ENCODE data around the gene CD48.
"Not testable (repeated sequence)": the region's sequence is repeated elsewhere in the genome, so short reads cannot be mapped to it uniquely, and the experiment has no call there.

The CD48 gene

DNA sequence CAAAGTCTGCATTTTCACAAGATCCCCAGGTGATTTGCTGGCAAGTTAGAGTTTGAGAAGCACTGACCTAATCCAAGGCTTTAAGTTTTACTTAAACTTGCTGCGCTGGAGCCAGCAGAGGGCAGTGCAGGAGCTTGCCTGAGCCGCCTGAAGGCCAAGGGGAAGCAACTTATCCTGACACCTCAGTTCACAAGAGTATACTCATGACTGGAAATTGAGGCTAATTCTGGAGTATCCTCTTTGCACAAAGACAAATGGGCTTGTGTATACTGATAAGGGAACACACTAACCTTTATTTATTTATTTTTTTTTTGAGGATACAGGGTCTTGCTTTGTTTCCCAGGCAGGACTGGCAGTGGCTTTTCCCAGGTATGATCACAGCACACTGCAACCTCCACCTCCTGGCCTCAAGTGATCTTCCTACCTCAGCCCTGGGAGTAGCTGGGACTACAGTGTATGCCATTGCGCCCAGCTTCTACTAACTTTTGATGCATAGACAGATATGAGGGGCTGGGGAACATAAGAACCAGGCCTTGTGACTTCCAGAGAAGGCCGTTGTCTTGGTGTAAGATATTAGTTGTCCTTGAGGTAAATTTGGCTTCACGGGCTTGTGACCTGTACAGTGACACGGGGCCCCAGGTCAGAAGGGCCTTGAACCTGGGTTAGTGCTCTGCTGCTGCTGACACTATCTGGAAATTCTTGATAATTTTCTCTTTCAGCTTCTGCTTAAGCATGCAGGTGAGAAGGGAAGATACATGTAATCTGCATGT, 35.8 kb downstream of the CD48 start:
- DNase-seq, result peak; percentile 38

DNA sequence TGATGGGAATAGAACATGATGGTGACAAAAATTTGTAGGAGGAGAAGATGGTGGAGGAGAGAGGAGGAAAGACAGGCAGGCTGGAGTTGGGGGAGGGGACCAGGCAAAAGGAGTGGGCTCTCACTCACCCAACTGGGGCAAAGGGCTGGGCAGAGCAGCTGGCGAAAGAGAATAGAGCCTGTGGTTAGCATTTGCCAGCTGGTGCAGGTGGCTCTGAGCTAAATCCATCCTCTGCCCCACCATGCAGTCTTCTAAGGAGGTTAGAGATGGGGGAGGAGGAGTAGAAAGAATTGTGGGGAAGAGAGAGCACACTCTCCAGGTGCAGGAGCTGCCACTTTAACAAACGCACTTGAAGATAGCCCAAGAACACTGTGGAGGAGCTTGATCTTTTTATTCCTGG, 37.2 kb downstream of the CD48 start:
- no peak for DNase-seq

DNA sequence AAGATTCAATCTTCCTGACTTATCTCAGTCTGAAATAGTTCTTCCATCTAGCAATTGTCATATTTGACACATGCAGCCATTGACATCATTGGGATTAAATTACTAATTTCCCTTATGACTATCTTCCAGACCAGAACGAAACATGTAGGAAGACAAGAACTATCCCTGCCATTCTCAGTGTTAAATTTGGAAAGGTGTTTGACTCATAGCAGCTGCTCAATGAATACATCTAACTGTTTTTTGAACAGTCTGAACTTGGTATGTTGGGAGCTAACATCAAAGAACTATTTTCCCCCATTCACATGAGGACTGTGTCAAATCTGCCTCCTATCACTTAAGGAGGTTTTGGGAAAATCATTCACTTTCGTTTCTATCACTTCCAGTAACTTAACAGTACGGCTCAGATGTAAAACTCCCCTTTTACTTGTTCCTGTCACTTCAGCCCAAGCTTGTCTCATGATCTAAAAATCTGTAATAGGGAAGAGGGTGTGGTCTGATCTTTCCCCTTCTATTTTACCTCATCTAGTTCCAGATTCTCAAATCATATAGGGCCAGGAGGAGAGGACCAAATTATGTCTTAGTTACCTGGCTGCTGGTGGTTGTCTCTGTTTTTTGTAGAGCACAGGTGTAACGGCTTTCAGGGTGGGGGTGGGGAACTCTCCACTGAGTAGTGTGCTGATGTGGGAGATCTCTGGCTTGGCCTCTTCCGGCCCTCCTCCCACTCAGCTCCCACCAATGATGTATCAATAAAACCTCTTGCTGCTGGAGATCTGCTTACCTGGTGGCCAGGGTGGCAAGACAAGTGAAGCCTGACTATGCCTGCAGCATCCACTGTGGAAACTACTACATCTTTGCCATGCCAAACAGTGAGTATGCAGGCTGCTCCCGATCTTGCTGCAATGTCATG, 38.6 kb downstream of the CD48 start:
- no peak for DNase-seq

DNA sequence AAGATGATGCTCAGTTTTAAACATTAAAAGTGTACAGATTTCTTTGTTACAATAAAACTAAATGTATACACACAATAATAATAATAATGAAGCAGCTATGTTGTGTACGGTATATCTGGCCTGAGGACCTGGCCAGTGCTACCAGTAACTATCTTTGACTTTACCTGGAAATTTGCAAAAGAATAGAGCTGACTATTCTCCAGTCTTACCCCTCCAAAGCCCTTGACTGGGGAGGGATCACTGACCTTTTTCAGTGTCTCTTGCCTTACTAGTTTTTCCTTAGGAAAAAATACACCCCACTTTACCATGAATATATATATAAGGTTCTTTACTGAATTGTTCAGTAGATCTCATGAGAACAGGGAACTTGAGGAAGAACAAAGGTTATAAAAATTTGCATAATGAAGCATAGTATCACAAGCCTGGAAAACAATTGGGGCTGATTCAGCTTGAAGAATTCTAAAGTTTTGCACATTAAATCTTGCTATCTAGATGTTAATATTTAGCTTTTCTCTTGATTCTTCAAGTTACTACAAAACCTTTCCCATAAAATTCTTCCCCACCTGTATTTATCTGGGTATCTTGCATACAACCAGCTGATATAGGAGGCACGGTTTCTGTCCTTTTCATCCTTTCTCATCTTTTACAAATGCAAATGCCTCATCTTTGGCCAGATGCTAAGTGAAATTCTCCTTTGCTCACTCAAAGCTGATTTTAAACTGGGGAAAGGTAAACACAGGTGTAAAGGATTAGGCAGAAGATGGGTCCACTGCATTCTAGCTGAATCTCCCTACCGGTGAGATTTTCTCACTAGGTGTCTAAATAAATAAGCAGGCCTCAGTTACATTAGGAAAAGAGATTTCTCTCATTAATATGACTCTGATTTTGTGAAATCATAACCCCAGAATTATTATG, 39.8 kb downstream of the CD48 start:
- no peak for DNase-seq

DNA sequence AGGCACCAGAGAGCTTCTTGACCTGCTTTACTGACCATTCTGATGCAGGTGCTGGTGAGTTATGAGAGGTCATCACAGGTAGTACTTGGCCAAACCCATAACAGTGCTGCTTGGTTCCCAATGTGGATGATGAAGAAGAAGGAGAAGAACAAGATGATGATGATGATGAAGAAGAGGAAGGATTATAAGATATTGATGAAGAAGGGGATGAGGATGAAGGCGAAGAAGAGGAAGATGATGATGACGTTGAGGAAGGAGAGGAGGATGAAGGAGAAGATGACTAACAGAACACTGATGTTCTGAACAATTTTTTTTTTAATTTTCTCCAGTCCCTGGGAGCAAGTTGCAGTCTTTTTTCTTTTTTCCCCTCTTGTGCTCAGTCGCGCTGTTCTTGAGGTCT, 40.9 kb downstream of the CD48 start:
- no peak for DNase-seq

DNA sequence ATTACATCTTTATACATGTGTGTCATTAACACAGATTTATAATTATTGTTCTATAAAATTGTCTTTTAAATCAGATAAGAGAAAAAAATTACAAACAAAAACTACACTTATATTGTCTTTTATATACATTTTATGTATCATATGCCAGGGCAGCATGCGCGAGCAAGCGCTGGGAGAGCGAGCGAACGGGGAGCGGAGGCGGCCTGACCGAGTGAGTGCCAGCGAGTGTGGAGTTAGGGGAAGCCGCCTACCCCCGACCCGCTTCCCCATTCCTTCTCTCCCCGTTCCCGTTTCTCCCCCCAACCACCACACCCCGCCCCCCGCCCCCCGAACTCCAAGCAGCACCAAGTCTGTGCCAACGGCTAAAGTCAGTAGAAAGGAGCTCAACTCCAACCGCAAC, 41.8 kb downstream of the CD48 start:
- no peak for DNase-seq

DNA sequence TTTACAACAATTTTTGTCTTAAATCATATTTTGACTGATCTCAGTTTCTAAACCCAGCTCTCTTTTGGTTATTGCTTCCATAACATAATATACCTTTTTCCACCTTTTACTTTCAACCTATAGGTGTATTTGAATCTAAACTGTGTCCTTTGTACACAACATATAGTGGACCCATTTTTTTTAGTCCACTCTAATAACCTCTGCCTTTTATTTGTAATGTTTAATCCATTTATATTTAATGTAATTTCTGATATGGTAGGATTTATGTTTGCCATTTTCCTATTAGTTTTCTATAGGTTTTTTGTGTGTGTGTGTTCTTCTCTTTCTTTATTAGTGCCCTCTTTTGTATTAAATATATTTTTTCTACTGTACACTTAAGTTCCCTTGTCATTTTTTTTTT, 42.3 kb downstream of the CD48 start:
- no peak for DNase-seq

DNA sequence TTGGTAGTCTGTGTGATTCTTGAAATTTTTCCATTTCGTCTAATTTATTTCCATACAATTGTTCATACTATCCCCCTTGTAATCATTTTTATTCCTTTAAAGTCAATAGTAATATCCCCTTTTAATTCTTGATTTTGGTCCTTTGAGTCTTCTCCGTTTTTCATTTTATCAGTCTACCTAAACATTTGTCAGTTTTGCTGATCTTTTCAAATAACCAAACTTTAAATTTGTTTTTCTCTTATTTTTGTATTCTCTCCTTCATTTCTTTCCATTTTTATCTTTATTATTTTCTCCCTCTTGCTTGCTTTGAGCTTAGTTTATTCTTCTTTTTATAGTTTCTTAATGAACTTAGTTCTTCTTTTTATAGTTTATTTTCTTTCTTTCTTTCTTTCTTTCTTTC, 43.7 kb downstream of the CD48 start:
- no peak for DNase-seq

DNA sequence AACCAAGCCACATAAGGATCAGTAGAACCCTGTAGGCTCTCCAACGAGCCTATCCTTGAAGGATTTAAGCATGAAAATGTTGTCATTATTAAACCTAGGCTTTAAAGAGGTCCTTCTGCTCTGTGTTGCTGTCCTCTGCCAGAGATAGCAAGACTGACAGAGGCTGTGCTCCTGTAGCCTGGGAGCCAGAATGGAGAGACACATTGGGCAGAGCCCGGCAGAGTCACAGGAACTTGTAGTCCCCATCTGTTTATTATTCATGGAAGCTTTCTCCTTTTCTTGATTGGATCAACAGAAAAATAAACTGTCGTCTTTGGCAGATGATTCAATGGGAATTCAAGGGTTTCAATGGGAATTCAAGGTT, 45.6 kb downstream of the CD48 start:
- no peak for DNase-seq

DNA sequence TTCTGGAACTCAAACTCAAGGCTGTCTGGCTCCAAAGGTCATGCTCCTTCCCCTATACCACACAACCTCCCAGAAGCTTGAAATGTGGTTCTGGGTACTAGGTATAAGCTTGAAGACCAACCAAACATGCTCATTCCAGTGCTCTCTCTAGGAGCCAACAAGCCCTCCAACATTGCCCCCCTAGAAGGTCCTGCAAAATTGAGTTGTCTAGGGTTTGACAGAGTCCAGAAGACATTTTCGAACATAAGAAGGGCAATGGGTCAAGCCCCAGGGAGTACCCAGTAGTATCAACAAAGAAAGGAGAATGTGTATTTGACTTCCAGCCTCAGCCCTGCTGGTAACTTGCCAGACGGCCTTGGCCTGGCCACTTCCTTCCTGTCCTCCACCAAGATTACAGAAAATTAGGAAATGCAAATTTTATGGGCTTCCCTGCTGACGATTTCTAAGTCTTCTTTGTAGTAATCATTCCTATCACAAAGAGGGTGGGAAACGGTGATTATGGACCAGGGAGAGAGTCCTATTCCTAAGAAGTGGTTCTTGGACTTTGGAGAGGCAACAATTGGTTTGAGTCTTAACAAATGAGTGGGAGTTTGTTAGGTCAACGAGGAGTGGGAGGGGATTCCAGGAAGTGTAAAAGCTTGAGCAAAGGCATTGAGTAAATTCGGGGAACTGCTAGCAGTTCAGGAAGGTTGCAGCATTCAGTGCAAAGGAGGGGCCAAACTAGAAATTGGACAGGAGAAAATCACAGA, 46.1 kb downstream of the CD48 start:
- no peak for DNase-seq

DNA sequence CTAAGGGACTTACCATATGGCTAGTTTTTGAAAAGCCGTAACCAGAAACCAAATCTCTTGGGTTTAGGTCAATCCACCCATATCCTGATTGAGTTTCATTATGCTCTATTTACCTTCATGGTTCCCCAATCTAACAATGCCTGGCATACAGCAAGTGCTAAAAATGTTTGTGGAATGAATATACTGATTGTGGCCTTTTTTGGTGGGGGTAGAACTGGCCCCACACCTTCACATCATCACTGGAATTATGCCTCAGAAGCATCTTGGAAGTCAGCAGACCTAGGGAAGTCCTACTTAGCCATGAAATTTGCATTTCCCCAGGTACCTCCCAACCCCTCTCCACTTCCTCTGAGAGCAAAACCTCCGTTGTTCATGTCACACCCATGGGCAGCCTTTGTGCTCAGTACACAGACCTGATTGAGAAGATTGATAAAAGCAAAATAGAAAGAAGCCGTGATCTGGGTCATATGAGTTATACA, 47.0 kb downstream of the CD48 start:
- no peak for DNase-seq

DNA sequence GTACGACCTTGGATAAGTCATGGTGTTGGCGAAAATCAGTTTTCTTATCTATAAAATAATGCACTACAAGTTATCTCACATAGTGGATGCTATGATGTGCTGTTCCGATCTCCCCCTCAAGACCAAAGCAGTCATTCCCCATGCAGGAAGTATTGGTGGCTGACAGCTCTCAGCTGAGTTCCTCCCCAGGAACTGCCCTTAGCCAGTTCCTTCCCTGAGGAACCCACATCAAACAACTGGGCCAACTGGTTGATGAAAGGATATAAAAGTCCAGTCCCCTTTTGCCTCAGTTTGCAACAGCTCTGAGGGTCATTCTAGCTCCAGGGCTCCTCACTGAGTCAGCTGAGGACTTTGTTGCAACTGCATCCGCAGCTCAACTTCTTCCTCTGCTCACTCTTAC, 48.7 kb downstream of the CD48 start:
- DNase-seq, result no peak

DNA sequence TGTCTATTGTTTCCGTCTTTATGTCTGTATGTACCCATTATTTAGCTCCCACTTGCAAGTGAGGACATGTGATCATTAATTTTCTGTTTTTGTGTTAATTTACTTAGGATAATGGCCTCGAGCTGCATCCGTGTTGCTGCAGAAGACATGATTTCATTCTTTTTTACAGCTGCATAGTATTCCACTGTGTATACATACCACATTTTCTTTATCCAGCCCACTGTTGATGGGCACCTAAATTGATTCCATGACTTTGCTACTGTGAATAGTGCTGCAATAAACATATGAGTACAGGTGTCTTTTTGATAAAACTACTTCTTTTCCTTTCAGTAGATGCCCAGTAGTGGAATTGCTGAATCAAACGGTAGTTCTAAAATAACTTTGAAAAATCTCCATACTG, 52.1 kb downstream of the CD48 start:
- DNase-seq, result no peak

DNA sequence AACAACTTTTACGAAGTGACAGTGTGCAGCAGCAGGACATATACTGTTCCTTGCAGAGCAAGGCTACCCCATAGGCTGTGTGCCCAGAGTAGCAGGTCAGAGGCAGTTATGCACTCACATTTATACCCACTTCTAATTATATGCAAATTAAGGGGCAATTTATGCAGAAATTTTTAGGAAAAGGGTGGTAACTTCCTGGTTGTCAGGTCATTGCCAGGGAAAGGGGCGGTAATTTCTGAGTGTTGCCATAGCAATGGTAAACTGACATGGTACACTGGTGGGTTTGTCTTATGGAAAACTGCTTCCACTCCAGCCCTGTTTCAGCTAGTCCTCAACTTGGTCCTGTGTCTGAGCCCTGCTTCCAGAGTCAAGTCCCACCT, 52.8 kb downstream of the CD48 start:
- no peak for DNase-seq

DNA sequence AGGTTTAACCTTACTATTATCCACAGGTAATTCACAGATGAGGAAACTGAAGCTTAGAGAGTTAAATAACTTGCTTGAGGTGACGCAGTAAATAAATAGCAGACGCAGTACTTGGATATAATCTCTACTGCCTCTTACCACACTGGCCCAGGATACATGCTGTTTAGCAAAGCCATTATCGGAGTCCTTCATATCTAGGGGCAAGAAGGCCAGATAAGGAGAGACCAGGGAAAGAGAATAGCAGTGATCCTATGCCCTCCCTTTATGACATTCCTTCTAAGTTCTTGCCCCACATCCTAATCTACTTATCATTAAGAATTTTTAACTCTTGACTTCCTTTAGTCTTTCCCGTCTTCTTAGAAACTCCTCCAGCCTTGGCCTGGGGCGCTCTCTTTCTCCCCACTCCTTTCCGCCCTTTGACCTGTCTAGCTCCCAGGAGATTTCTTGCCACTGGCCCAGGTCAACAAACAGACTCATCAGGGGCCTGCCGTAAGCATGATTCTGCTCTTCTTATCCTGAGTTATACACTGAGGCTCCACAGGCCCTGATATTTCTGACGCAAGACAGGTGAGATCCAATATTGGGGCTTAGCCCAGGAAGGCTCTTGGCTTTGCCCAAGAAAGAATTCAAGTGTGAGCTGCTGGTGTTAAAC, 53.3 kb downstream of the CD48 start:
- DNase-seq, result no peak

DNA sequence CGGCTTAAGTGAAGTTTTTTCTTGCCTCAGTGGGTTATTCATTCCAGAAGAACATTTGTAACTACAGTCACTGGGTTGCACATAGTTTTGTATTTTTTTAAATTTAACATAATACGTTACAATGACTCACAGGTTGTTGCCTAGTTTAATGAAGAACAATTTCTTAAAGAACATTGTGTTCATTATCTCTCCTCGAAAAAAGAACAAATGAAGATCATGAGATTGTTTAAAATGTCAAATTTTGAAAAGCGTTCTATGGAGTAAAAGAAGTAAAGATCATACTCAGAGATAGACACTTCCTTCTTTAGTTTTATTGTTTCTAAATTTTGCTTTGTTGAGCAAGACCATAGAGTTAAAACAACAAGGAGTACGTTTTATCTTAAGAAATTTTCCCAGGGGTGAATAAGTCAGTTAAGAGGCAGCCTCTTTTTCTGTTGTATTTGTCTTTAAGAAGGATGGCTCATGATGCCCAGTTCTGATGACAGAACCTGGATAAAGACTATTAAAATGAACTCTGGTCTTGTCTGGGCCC, 54.3 kb downstream of the CD48 start:
- DNase-seq, result no peak

DNA sequence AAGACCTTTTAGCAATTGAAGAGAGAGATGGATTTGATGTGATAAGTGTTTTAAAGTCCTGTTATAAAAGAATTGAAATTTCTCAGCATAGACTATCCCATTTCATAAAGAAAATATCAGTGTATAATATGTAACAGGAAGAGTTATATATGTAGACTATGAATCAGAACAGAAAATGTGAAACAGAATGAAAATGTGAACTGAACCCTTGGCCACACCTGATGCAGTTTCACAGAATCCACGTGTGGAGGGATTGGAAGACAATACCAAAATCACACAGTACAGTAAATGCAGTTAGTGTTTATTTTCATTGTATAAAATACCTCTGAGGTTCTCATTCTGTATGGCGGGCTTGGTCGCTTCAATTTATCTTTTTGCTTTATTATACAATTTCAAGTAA, 54.9 kb downstream of the CD48 start:
- DNase-seq, result no peak

DNA sequence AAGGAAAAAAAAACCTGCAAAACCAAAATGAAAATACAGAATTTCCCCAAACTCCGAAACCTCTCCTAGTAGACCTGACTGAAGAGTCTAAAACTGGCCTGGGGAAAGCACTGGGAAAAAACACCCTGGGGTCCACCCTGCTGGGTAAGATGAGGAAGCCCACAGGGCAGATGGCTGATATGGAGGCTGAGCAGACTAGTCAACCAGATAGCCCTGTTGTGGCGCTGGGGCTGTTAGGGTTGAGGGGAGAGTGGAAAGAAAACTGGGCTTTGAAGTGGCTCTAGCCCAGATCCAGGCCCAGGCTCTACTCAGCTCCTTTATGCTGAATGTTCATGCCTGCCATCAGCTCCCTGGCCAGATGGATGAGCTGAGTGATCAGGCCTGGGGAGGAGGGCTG, 58.0 kb downstream of the CD48 start:
- DNase-seq, result no peak

DNA sequence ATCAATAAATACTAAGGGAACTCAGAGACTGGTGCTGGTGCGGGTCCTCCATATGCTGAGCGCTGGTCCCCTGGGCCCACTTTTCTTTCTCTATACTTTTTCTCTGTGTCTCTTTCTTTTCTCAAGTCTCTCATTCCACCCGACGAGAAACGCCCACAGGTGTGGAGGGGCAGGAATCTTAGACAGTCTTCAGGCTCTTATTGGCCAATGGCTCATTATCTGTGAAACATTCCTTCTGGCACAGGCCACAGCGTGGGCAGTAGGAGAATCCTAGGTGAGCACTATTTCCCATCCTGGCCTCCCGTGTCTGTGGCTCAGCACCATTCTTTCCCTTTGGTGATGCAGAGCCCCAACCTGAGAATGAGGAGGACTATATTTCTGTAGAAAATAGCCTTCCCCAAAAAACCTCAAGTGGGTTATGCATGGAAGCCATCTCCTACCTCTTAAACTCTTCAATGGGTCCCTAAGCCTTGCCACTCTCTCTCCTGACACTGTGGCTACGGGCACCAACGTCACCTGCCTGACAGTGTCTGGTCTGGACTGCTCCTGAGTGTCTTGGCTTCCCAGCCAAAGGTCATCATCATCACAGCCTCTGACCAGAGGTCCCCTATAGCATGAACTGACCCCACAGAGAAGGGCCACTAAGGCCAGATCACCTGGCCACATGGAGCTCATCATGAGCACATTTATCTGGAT, 58.5 kb downstream of the CD48 start:
- no peak for DNase-seq

DNA sequence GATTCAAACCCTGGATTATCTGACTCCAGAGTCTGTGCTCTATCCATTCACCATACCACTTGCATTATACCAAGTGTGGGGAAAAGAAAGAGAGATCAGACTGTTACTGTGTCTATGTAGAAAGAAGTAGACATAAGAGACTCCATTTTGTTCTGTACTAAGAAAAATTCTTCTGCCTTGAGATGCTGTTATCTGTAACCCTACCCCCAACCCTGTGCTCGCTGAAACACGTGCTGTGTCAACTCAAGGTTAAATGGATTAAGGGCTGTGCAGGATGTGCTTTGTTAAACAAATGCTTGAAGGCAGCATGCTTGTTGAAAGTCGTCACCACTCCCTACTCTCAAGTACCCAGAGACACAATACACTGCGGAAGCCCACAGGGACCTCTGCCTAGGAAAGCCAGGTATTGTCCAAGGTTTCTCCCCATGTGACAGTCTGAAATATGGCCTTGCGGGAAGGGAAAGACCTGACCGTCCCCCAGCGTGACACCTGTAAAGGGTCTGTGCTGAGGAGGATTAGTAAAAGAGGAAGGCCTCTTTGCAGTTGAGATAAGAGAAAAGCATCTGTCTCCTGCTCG, 59.5 kb downstream of the CD48 start:
- DNase-seq, result not testable (repeated sequence)

Measured in fibroblast of skin of right quadriceps (primary cell).